Progenitor cell of endocrine pancreas (in vitro differentiated cells): ENCODE results near the gene KCNJ6. TPM values are rescaled to one million over a fixed set of nuclear protein-coding genes. Genes with fewer than 3 reads are reported as not detected.

Experiments used
- DNase-seq: peaks from one replicate; pipeline ENCODE4 v3.0.0; 2021; ENCODE audit warnings: low spot score; ENCODE audit not compliant: unreplicated experiment
- H3K27ac Mint-ChIP-seq: 2 replicates; pipeline ENCODE4 v1.8.0; 2021; ENCODE audit warnings: mild to moderate bottlenecking, moderate library complexity, mixed read lengths
- H3K27me3 Mint-ChIP-seq: 2 replicates; pipeline ENCODE4 v1.8.0; 2021; ENCODE audit warnings: mixed read lengths
- H3K36me3 Mint-ChIP-seq: 2 replicates; pipeline ENCODE4 v1.8.0; 2022; ENCODE audit warnings: mixed read lengths; ENCODE audit not compliant: insufficient read depth
- H3K4me1 Mint-ChIP-seq: 2 replicates; pipeline ENCODE4 v1.8.0; 2021; ENCODE audit warnings: low read depth, mixed read lengths
- H3K4me3 Mint-ChIP-seq: 2 replicates; pipeline ENCODE4 v1.8.0; 2021; ENCODE audit warnings: low read depth, mild to moderate bottlenecking, moderate library complexity, mixed read lengths
- H3K9me3 Mint-ChIP-seq: 2 replicates; pipeline ENCODE4 v1.8.0; 2021; ENCODE audit warnings: low read depth, mixed read lengths
- CTCF ChIP-seq: fragments of 200-600 bp; sonication (generic); IDR thresholded peaks from one replicate; pipeline ENCODE4 v1.5.0; 2021; ENCODE audit warnings: antibody characterized with exemption, mild to moderate bottlenecking; ENCODE audit not compliant: unreplicated experiment
- total RNA-seq: library from RNA; stranded (reverse); gene quantifications from 2 replicates; pipeline ENCODE4 v1.2.1, GENCODE V29; 2021

KCNJ6 gene
- total RNA-seq, 1 donor from 2014 or later, result 3.3 TPM

GRCh38 chr21:37896788-37897187, 19.5 kb downstream of the KCNJ6 start:
- TF ChIP-seq CTCF, result no peak
- H3K27me3 Mint-ChIP-seq, result peaks cover 16% of the 10 kb centered on the region
- H3K4me3 Mint-ChIP-seq, result no peak overlapping the region
- DNase-seq, result no peak
- H3K36me3 Mint-ChIP-seq, result no peaks in the 10 kb centered on the region
- H3K27ac Mint-ChIP-seq, result no peak overlapping the region
- no peaks in the 10 kb centered on the region for H3K9me3 Mint-ChIP-seq
- no peaks in the 10 kb centered on the region for H3K4me1 Mint-ChIP-seq

- no peak for DNase-seq
- no peaks in the 10 kb centered on the region for H3K36me3 Mint-ChIP-seq
- no peaks in the 10 kb centered on the region for H3K9me3 Mint-ChIP-seq
- no peak overlapping the region for H3K4me3 Mint-ChIP-seq
- H3K27ac Mint-ChIP-seq, result no peak overlapping the region
- H3K4me1 Mint-ChIP-seq, result no peaks in the 10 kb centered on the region
- H3K27me3 Mint-ChIP-seq, result peaks cover 5% of the 10 kb centered on the region
- no peak for TF ChIP-seq CTCF
Measured at GRCh38 chr21:37891972-37892371, 24.3 kb downstream of the KCNJ6 start.

- Mint-ChIP-seq H3K36me3 (no peaks in the 10 kb centered on the region), H3K27me3 (peaks cover 3% of the 10 kb centered on the region), H3K9me3 (no peaks in the 10 kb centered on the region), H3K4me1 (peaks cover 5% of the 10 kb centered on the region), H3K4me3 (no peak overlapping the region), H3K27ac (no peak overlapping the region)
- no peak for TF ChIP-seq CTCF
- DNase-seq, result no peak
Measured at GRCh38 chr21:37888659-37889058, 27.6 kb downstream of the KCNJ6 start.

- H3K4me1 Mint-ChIP-seq, result peaks cover 7% of the 10 kb centered on the region
- H3K27me3 Mint-ChIP-seq, result peaks cover 3% of the 10 kb centered on the region
- no peak overlapping the region for H3K27ac Mint-ChIP-seq
- no peak for TF ChIP-seq CTCF
- no peaks in the 10 kb centered on the region for H3K9me3 Mint-ChIP-seq
- no peak overlapping the region for H3K4me3 Mint-ChIP-seq
- DNase-seq, result no peak
- H3K36me3 Mint-ChIP-seq, result no peaks in the 10 kb centered on the region
Measured at GRCh38 chr21:37886726-37887299, 29.4 kb downstream of the KCNJ6 start.

GRCh38 chr21:37886120-37886519, 30.1 kb downstream of the KCNJ6 start:
- no peak overlapping the region for H3K27ac Mint-ChIP-seq
- no peak overlapping the region for H3K4me3 Mint-ChIP-seq
- DNase-seq, result no peak
- peaks cover 8% of the 10 kb centered on the region for H3K4me1 Mint-ChIP-seq
- peaks cover 2% of the 10 kb centered on the region for H3K27me3 Mint-ChIP-seq
- no peaks in the 10 kb centered on the region for H3K9me3 Mint-ChIP-seq
- no peak for TF ChIP-seq CTCF
- no peaks in the 10 kb centered on the region for H3K36me3 Mint-ChIP-seq
